ENCODE measurements around the gene PHEX. TPM values are rescaled to one million over a fixed set of nuclear protein-coding genes. Genes with fewer than 3 reads are reported as not detected.

PHEX gene
- polyA plus RNA-seq, 1 donor (not counting 4 experiments of a cell fraction or from before 2014, with no cell fraction given): 0.80 TPM

- FAIRE-seq (no peak), DNase-seq (ENCODE audit: low read depth, low spot score) (no peak)
- Histone ChIP-seq H3K4me1 (ENCODE audit: control insufficient read depth, extremely low read depth, insufficient read depth, low read length) (no peaks in the 10 kb centered on the region), H3K27me3 (ENCODE audit: control insufficient read depth, extremely low read depth, insufficient read depth, low read length) (no peaks in the 10 kb centered on the region), H3K4me2 (ENCODE audit: control insufficient read depth, extremely low read depth, insufficient read depth, low read depth, low read length) (no peak overlapping the region), H3K9me1 (ENCODE audit: control insufficient read depth, extremely low read depth, insufficient read depth, low read length) (no peaks in the 10 kb centered on the region), H3K9ac (ENCODE audit: control insufficient read depth, extremely low read depth, insufficient read depth, low read length) (no peak overlapping the region), H3K4me3 (ENCODE audit: control insufficient read depth in 2 of 3, extremely low read depth in 1 of 3, insufficient read depth in 2 of 3, low read depth in 1 of 3, low read length in 3 of 3) (no peak overlapping the region), H3K9me3 (ENCODE audit: control insufficient read depth, low read depth, low read length) (no peaks in the 10 kb centered on the region), H3K79me2 (ENCODE audit: control insufficient read depth, insufficient read depth, low read length) (no peaks in the 10 kb centered on the region), H3K36me3 (ENCODE audit: control insufficient read depth in 2 of 2, extremely low read depth in 1 of 2, insufficient read depth in 2 of 2, low read length in 2 of 2) (no peaks in the 10 kb centered on the region), H3K27ac (ENCODE audit: control insufficient read depth, insufficient read depth, low read length) (no peak overlapping the region), H4K20me1 (ENCODE audit: control insufficient read depth, extremely low read depth, insufficient read depth, low read length) (no peaks in the 10 kb centered on the region), H2AFZ (ENCODE audit: control insufficient read depth, low read length) (no peak overlapping the region)
- no peak for TF ChIP-seq EZH2 (IDR thresholded peaks at IDR 0.05; ENCODE audit: low read length)
- TF ChIP-seq, protein P1, sequence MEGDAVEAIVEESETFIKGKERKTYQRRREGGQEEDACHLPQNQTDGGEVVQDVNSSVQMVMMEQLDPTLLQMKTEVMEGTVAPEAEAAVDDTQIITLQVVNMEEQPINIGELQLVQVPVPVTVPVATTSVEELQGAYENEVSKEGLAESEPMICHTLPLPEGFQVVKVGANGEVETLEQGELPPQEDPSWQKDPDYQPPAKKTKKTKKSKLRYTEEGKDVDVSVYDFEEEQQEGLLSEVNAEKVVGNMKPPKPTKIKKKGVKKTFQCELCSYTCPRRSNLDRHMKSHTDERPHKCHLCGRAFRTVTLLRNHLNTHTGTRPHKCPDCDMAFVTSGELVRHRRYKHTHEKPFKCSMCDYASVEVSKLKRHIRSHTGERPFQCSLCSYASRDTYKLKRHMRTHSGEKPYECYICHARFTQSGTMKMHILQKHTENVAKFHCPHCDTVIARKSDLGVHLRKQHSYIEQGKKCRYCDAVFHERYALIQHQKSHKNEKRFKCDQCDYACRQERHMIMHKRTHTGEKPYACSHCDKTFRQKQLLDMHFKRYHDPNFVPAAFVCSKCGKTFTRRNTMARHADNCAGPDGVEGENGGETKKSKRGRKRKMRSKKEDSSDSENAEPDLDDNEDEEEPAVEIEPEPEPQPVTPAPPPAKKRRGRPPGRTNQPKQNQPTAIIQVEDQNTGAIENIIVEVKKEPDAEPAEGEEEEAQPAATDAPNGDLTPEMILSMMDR (optimal IDR thresholded peaks at IDR 0.05 in 1 of 3, IDR thresholded peaks at IDR 0.05 in 1 of 3, conservative IDR thresholded peaks at IDR 0.05 in 1 of 3; ENCODE audit: extremely low read depth in 1 of 3, insufficient read depth in 2 of 3, low read length in 3 of 3): no peak
- dilution Hi-C loops (cut with MboI; ENCODE audit: extremely low pct_ligation_motif_present, low sequenced_read_pairs): no loop called here
Observed at GRCh38 chrX:22039541-22039940, 7.4 kb downstream of the PHEX start.

- no peak overlapping the region for H3K4me2 ChIP-seq (ENCODE audit: control insufficient read depth, extremely low read depth, insufficient read depth, low read depth, low read length)
- H3K79me2 ChIP-seq (ENCODE audit: control insufficient read depth, insufficient read depth, low read length): no peaks in the 10 kb centered on the region
- H3K9me3 ChIP-seq (ENCODE audit: control insufficient read depth, low read depth, low read length): no peaks in the 10 kb centered on the region
- no peak overlapping the region for H2AFZ ChIP-seq (ENCODE audit: control insufficient read depth, low read length)
- no peaks in the 10 kb centered on the region for H4K20me1 ChIP-seq (ENCODE audit: control insufficient read depth, extremely low read depth, insufficient read depth, low read length)
- TF ChIP-seq, protein P1 (optimal IDR thresholded peaks at IDR 0.05 in 1 of 3, IDR thresholded peaks at IDR 0.05 in 1 of 3, conservative IDR thresholded peaks at IDR 0.05 in 1 of 3; ENCODE audit: extremely low read depth in 1 of 3, insufficient read depth in 2 of 3, low read length in 3 of 3): no peak
- no peak for TF ChIP-seq EZH2 (IDR thresholded peaks at IDR 0.05; ENCODE audit: low read length)
- dilution Hi-C loops (cut with MboI; ENCODE audit: extremely low pct_ligation_motif_present, low sequenced_read_pairs): no loop called here
- H3K27ac ChIP-seq (ENCODE audit: control insufficient read depth, insufficient read depth, low read length): no peak overlapping the region
- no peaks in the 10 kb centered on the region for H3K4me1 ChIP-seq (ENCODE audit: control insufficient read depth, extremely low read depth, insufficient read depth, low read length)
- FAIRE-seq (no peak), DNase-seq (ENCODE audit: low read depth, low spot score) (no peak)
- no peaks in the 10 kb centered on the region for H3K36me3 ChIP-seq (ENCODE audit: control insufficient read depth in 2 of 2, extremely low read depth in 1 of 2, insufficient read depth in 2 of 2, low read length in 2 of 2)
- no peaks in the 10 kb centered on the region for H3K27me3 ChIP-seq (ENCODE audit: control insufficient read depth, extremely low read depth, insufficient read depth, low read length)
- H3K9ac ChIP-seq (ENCODE audit: control insufficient read depth, extremely low read depth, insufficient read depth, low read length): no peak overlapping the region
- H3K4me3 ChIP-seq (ENCODE audit: control insufficient read depth in 2 of 3, extremely low read depth in 1 of 3, insufficient read depth in 2 of 3, low read depth in 1 of 3, low read length in 3 of 3): no peak overlapping the region
- H3K9me1 ChIP-seq (ENCODE audit: control insufficient read depth, extremely low read depth, insufficient read depth, low read length): no peaks in the 10 kb centered on the region
Observed at GRCh38 chrX:22040184-22040583, 8.1 kb downstream of the PHEX start.
